ENCODE results near the gene PA2G4. TPM values are rescaled to one million over a fixed set of nuclear protein-coding genes. Genes with fewer than 3 reads are reported as not detected.

The PA2G4 gene
- total RNA-seq, 6 experiments from 2014 or later: 144 to 190 (median 177) TPM

- peaks cover 34% of the 10 kb centered on the region for H3K4me1 Mint-ChIP-seq (ENCODE audit: low read depth)
- DNase-seq: no peak
- no peak overlapping the region for H3K4me3 Mint-ChIP-seq
- no peaks in the 10 kb centered on the region for H3K9me3 Mint-ChIP-seq
- H3K36me3 Mint-ChIP-seq (ENCODE audit: low read depth): peaks cover 22% of the 10 kb centered on the region
- no peak overlapping the region for H3K27ac Mint-ChIP-seq
- no peak for TF ChIP-seq CTCF (IDR thresholded peaks at IDR 0.05)
- peaks cover 10% of the 10 kb centered on the region for H3K27me3 Mint-ChIP-seq (ENCODE audit: insufficient read depth)
Observed at GRCh38 chr12:56102683-56103065, 1.7 kb upstream of the PA2G4 start.

GRCh38 chr12:56103066-56103711, 1.2 kb upstream of the PA2G4 start:
- no peak for DNase-seq
- Mint-ChIP-seq H3K4me1 (ENCODE audit: low read depth) (peaks cover 34% of the 10 kb centered on the region), H3K4me3 (peak overlapping the region; percentile 97), H3K36me3 (ENCODE audit: low read depth) (peaks cover 26% of the 10 kb centered on the region), H3K27me3 (ENCODE audit: insufficient read depth) (peaks cover 7% of the 10 kb centered on the region), H3K27ac (peak overlapping the region; percentile 94; the same call in 1 of the 2 replicates), H3K9me3 (no peaks in the 10 kb centered on the region)
- TF ChIP-seq CTCF (IDR thresholded peaks at IDR 0.05): no peak

- TF ChIP-seq CTCF (IDR thresholded peaks at IDR 0.05): no peak
- H3K9me3 Mint-ChIP-seq: no peaks in the 10 kb centered on the region
- no peak for DNase-seq
- H3K27ac Mint-ChIP-seq: peak overlapping the region; percentile 94
- peaks cover 34% of the 10 kb centered on the region for H3K4me1 Mint-ChIP-seq (ENCODE audit: low read depth)
- H3K4me3 Mint-ChIP-seq: peak overlapping the region; percentile 97
- peaks cover 29% of the 10 kb centered on the region for H3K36me3 Mint-ChIP-seq (ENCODE audit: low read depth)
- peaks cover 7% of the 10 kb centered on the region for H3K27me3 Mint-ChIP-seq (ENCODE audit: insufficient read depth)
Observed at GRCh38 chr12:56103823-56104108, 593 bp upstream of the PA2G4 start.

- Mint-ChIP-seq H3K36me3 (ENCODE audit: low read depth) (peaks cover 29% of the 10 kb centered on the region), H3K4me1 (ENCODE audit: low read depth) (peaks cover 34% of the 10 kb centered on the region), H3K9me3 (no peaks in the 10 kb centered on the region), H3K27ac (peak overlapping the region; percentile 94), H3K4me3 (peak overlapping the region; percentile 97), H3K27me3 (ENCODE audit: insufficient read depth) (peaks cover 2% of the 10 kb centered on the region)
- DNase-seq: no peak
- TF ChIP-seq CTCF (IDR thresholded peaks at IDR 0.05): peak; percentile 15; the same call in 1 of the 2 replicates
Observed at GRCh38 chr12:56104815-56105608, 653 bp downstream of the PA2G4 start.

GRCh38 chr12:56105609-56105902, 1.2 kb downstream of the PA2G4 start:
- no peak for DNase-seq
- peaks cover 35% of the 10 kb centered on the region for H3K36me3 Mint-ChIP-seq (ENCODE audit: low read depth)
- H3K4me3 Mint-ChIP-seq: peak overlapping the region; percentile 97
- no peak for TF ChIP-seq CTCF (IDR thresholded peaks at IDR 0.05)
- H3K9me3 Mint-ChIP-seq: no peaks in the 10 kb centered on the region
- H3K27me3 Mint-ChIP-seq (ENCODE audit: insufficient read depth): peaks cover 2% of the 10 kb centered on the region
- peak overlapping the region; percentile 94 for H3K27ac Mint-ChIP-seq
- H3K4me1 Mint-ChIP-seq (ENCODE audit: low read depth): peaks cover 34% of the 10 kb centered on the region

All from HFFc6 (cell line).